DOHH2 (cell line): Measurements from ENCODE around the gene BNC2.

Source experiments
- CTCF ChIP-seq: fragments of 200-600 bp; sonication (generic); IDR thresholded peaks from one replicate; pipeline ENCODE4 v1.5.1; 2014; ENCODE audit warnings: antibody characterized with exemption, mild to moderate bottlenecking, low read depth, low read length; ENCODE audit not compliant: poor library complexity, severe bottlenecking
- EZH2phosphoT487 ChIP-seq: fragments of 200-600 bp; sonication (generic); IDR thresholded peaks from 2 replicates; pipeline ENCODE4 v1.6.1; 2017; ENCODE audit warnings: borderline replicate concordance, mild to moderate bottlenecking, antibody characterized with exemption, low read length, moderate library complexity, mixed read lengths

DNA sequence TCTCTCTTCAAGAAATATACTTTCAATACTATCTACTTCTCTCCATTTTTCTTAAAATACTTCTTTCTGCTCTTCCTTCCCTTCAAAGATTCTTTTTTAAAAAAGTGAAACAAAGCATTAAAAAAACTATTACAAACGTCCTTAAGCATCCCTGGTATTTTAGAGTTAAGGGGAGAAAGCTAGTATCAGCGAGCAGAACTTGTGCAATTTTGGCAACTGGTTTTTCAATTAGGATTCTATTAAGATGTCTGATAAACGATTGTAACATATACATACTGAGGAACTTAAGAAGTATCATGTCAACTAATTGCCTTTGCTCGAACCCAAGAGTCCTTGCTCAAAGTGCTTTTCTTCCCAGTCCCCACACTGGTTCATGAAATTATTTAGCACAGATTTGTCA lies 459.2 kb downstream of the BNC2 start:
- no peak for TF ChIP-seq CTCF
- TF ChIP-seq EZH2phosphoT487 = no peak
